ACHN (cell line): ENCODE data around the gene SUV39H1.

Source experiments
- DNase-seq: peaks from one replicate; pipeline ENCODE4 v3.0.0-alpha.2; 2015
- in situ Hi-C: cut with HindIII; loops from 2 replicates; pipeline ENCODE4 v1.10.0; 2017; ENCODE audit warnings: low sequenced_read_pairs, low pct_ligation_motif_present, low pct_unique_long_range_greater_than_20kb

The SUV39H1 gene

GRCh38 chrX:48745222-48745621, 48.7 kb downstream of the SUV39H1 start:
- in situ Hi-C loops = no loop called here
- no peak for DNase-seq

GRCh38 chrX:48747415-48748016, 51.0 kb downstream of the SUV39H1 start:
- no peak for DNase-seq
- in situ Hi-C loops = no loop called here

GRCh38 chrX:48749182-48749581, 52.6 kb downstream of the SUV39H1 start:
- in situ Hi-C loops = no loop called here
- no peak for DNase-seq

DNA sequence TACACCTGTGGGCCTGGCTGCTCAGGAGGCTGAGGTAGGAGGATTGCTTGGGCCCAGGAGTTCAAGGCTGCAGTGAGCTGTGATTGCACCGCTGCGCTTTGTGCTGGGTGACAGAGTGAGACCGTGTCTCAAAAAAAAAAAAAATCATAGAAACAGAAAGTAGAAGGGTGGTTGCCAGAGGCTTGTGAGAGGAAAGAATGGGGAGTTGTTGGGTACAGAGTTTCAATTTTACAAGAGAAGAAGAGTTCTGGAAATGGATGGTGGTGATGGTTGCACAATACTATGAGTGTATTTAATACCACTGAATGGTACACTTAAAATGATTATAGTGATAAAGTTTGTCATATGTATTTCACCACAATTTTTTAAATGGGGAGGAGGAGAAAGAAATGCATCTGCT, 54.8 kb downstream of the SUV39H1 start:
- DNase-seq = no peak
- in situ Hi-C loops = no loop called here

DNA sequence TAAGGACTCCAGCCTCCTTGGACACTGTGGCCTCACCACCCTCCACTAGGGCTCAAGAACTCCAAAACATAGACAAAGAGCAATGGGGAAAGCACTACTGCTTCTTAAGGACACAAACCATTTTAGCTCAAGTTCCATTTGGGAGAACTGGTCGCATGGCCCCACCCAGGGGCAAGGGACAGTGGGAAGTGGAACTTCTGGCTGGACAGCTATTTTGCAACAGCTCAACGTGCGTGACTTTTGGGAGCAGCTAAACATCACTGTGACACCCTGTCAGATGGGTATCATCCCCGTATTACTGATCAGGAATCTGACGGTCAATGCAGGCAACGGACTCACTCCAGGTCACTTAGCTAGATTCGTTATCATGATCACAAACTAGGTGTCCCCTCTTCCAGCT, 56.0 kb downstream of the SUV39H1 start:
- no peak for DNase-seq
- in situ Hi-C loops = no loop called here

GRCh38 chrX:48753708-48754228, 57.2 kb downstream of the SUV39H1 start:
- in situ Hi-C loops = no loop called here
- DNase-seq = no peak

- DNase-seq = no peak
- in situ Hi-C loops = no loop called here
These were observed 57.7 kb downstream of the SUV39H1 start for GRCh38 chrX:48754238-48754637.
